Pancreas (tissue), 10 donors: ENCODE measurements around the gene PSME4. TPM values are rescaled to one million over a fixed set of nuclear protein-coding genes. Genes with fewer than 3 reads are reported as not detected.

Source experiments
- ATAC-seq, 4 donors: fragments of 200-7000 bp; cut with Tn5 transposase; one replicate each; pipeline versions ENCODE4 v1.8.0 to v1.9.1; 2020; ENCODE audit warnings: mild to moderate bottlenecking in 4 of 4, moderate library complexity in 4 of 4
- DNase-seq, 6 donors: peaks; one replicate each; pipeline ENCODE4 v3.0.0-alpha.2; 2020
- FAIRE-seq: peaks from 2 replicates; lab custom pipeline; 2012; peaks lifted over from hg19 to GRCh38; lab: Jason Lieb, UNC
- H3K27ac ChIP-seq, 4 donors: fragments of 200-600 bp; sonication (generic); 1 replicate in 3 of 4; 2 replicates in 1 of 4; pipeline versions ENCODE4 v1.5.0 to v1.8.0; 2020
- H3K27me3 ChIP-seq, 4 donors: fragments of 200-600 bp; one replicate each; pipeline ENCODE4 v1.8.0; 2021
- H3K36me3 ChIP-seq, 3 donors: fragments of 200-600 bp; sonication (generic) in 1 of 3; one replicate each; pipeline versions ENCODE4 v1.5.0 to v1.8.0; 2020 to 2021
- H3K4me1 ChIP-seq, 3 donors: fragments of 200-600 bp; one replicate each; pipeline ENCODE4 v1.8.0; 2021
- H3K4me3 ChIP-seq, 4 donors: fragments of 200-600 bp; sonication (generic) in 2 of 4; one replicate each; pipeline versions ENCODE4 v1.5.0 to v1.8.0; 2020 to 2021
- H3K9me3 ChIP-seq, 4 donors: fragments of 200-600 bp; one replicate each; pipeline ENCODE4 v1.8.0; 2021
- CTCF ChIP-seq, 4 donors: fragments of 200-600 bp; sonication (generic) in 3 of 4; IDR thresholded peaks; one replicate each; pipeline versions ENCODE4 v1.5.0 to v1.8.0; 2021; ENCODE audit warnings: antibody characterized with exemption in 4 of 4
- WGBS, 2 donors: extraction: QIAGEN DNeasy Blood & Tissue Kit; methylation state at CpG; one replicate each; pipeline ENCODE4 v1.1.7; 2013; 5-methylcytosine and 5-hydroxymethylcytosine counted together
- intact Hi-C, 3 donors: fragments of 100-400 bp; cut with DNase I; formaldehyde crosslinking; loops; one replicate each; pipeline versions ENCODE4 v1.11.1 to v1.14.2; 2022
- polyA plus RNA-seq, 2 donors: library from polyadenylated mRNA; stranded (reverse); fragments of 200-250 nt; gene quantifications; one replicate each; pipeline ENCODE4 v1.2.3, GENCODE V29; 2013
- total RNA-seq, 6 donors: library from RNA; stranded (reverse); fragmentation: NEBNext Ultra II Directional in 4 of 6; extraction: Animal tissue kit (Norgen Biotek cat#: 25700) in 4 of 6; gene quantifications; one replicate each; pipeline versions ENCODE4 v1.2.1 to v1.2.4, GENCODE V29; 2021 to 2023
- donor health status: healthy with polysubstance abuse.
- donor health status: DM: no; HTN: no; CAD: no; lungs with moderate emphysema.
- donor health status: DM: no; HTN: no; CAD: no.
- donor health status: control.
- donor health status: control.
- donor health status: Bipolar disorder and iron deficiency.
- donor health status: DM: yes; HTN: yes; CAD: no.
- donor health status: DM: no; HTN: no; CAD: no.
- donor health status: DM: no; HTN: no; CAD: no.
- donor health status: DM: yes; HTN: yes; CAD: no.

Gene PSME4
- total and polyA plus RNA-seq, 8 donors, result 13.8 to 27.7 (median 17.8) TPM

- DNase-seq (no peak), FAIRE-seq (no peak), ATAC-seq (peak in 1 of 4 donors; percentile 15)
- H3K4me1 ChIP-seq, result peaks cover 4 to 25% (median 15%) of the 10 kb centered on the region in 3 donors
- WGBS, 2 donors, result 95 to 96% methylated on average over 2 of the region's 2 CpGs
- intact Hi-C loops, result no loop called here
- TF ChIP-seq CTCF (IDR thresholded peaks at IDR 0.05), result no peak
- no peaks in the 10 kb centered on the region for H3K9me3 ChIP-seq
- H3K27ac ChIP-seq, result no peak overlapping the region
- no peak overlapping the region for H3K4me3 ChIP-seq
- H3K36me3 ChIP-seq, result no peaks in the 10 kb centered on the region
- H3K27me3 ChIP-seq, result no peaks in the 10 kb centered on the region
These were observed 18.5 kb upstream of the PSME4 start for GRCh38 chr2:53989210-53989862.

- ATAC-seq (peak; percentile 83 to 87 (median 86)), DNase-seq (no peak), FAIRE-seq (no peak)
- H3K4me3 ChIP-seq, result no peak overlapping the region
- H3K27me3 ChIP-seq, result no peaks in the 10 kb centered on the region
- intact Hi-C loops, result no loop called here
- peaks cover 4 to 25% (median 15%) of the 10 kb centered on the region in 3 donors for H3K4me1 ChIP-seq
- WGBS, 2 donors, result 2 to 4% methylated on average over 1 of the region's 1 CpG
- no peak for TF ChIP-seq CTCF (IDR thresholded peaks at IDR 0.05)
- H3K27ac ChIP-seq, result peak overlapping the region; percentile 0 to 69 (median 30)
- no peaks in the 10 kb centered on the region for H3K9me3 ChIP-seq
- no peaks in the 10 kb centered on the region for H3K36me3 ChIP-seq
These were observed 16.6 kb upstream of the PSME4 start for GRCh38 chr2:53987336-53987921.

- Histone ChIP-seq H3K4me3 (no peak overlapping the region), H3K9me3 (no peaks in the 10 kb centered on the region), H3K27me3 (no peaks in the 10 kb centered on the region), H3K27ac (peak overlapping the region in 2 of 4 donors; percentile 16 to 47), H3K36me3 (no peaks in the 10 kb centered on the region), H3K4me1 (peaks cover 4 to 25% (median 15%) of the 10 kb centered on the region in 3 donors)
- WGBS, 2 donors, result 95 to 98% methylated on average over 4 of the region's 4 CpGs
- no peak for DNase-seq
- ATAC-seq, result no peak
- no peak for FAIRE-seq
- intact Hi-C loops, result no loop called here
- TF ChIP-seq CTCF (IDR thresholded peaks at IDR 0.05), result no peak
These were observed 14.9 kb upstream of the PSME4 start for GRCh38 chr2:53985646-53986045.

GRCh38 chr2:53969968-53970723 lies 647 bp downstream of the PSME4 start:
- FAIRE-seq, result no peak
- no peaks in the 10 kb centered on the region for H3K9me3 ChIP-seq
- peaks cover 5 to 27% (median 12%) of the 10 kb centered on the region in 3 donors for H3K4me1 ChIP-seq
- ATAC-seq, result peak; percentile 54 to 64 (median 56)
- DNase-seq, result peak in 4 of 6 donors; percentile 38 to 83 (median 48)
- peak overlapping the region; percentile 74 to 96 (median 88) for H3K4me3 ChIP-seq
- H3K27me3 ChIP-seq, result no peaks in the 10 kb centered on the region
- WGBS, 2 donors, result 0 to 1% methylated on average over 34 to 46 of the region's 46 CpGs
- TF ChIP-seq CTCF (IDR thresholded peaks at IDR 0.05), result no peak
- intact Hi-C loops, result no loop called here
- H3K27ac ChIP-seq, result peak overlapping the region; percentile 89 to 96 (median 91)
- peaks cover 0 to 13% (median 2%) of the 10 kb centered on the region in 3 donors for H3K36me3 ChIP-seq
